ENCODE measurements around the gene RPL41.

DNA sequence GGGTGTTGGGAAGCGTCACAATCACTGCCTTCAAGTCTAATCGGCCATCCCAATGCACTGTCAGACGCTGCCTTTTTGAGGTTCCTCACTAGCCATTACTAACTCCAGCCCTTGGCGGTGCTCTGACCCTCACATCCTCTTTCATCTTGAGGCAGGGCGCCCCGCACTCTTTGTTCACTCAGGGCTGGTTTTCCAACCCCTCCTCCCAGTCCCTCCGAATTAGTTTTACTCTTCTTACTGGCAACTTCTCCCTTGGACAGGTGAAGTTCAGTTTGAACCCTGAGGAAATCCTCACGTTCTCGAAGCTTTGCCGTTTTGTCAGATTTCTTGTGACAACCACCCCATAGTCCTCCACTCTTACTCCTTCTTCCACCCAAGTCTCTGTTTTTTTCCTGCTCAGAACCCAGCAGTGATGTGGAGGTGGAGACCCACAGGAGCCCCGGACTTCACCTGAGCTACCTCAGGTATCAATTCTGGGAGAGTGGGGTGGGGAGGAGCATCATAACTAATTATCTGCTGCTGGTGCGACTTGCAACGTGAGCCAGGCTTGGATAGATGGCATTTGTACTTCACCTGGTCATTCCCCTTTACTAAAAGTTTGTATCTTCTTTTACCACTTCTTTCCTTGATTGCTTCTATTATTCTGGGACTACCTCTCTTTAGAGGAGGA, 2.4 kb downstream of the RPL41 start:
- TF ChIP-seq SNRNP70 (optimal IDR thresholded peaks at IDR 0.05; ENCODE audit: low read depth, low read length): no peak
- TF ChIP-seq MAFG (tag; conservative IDR thresholded peaks at IDR 0.05): no peak
- no peak for TF ChIP-seq PPARD (CRISPR knock-in tag; IDR thresholded peaks at IDR 0.05)
- no peak for TF ChIP-seq YY1 (IDR thresholded peaks at IDR 0.05; ENCODE audit: borderline replicate concordance in 1 of 3, control insufficient read depth in 1 of 3, extremely low read depth in 1 of 3, insufficient read depth in 3 of 3, insufficient read length in 1 of 3, insufficient replicate concordance in 2 of 3, low read depth in 1 of 3, low read length in 2 of 3)
- no peak for TF ChIP-seq POLR2A (conservative IDR thresholded peaks at IDR 0.05)
- no peak for TF ChIP-seq EP300 (IDR thresholded peaks at IDR 0.05; ENCODE audit: low read length)
- no peak for TF ChIP-seq POLR2AphosphoS5 (IDR thresholded peaks at IDR 0.05; ENCODE audit: control insufficient read depth, insufficient read depth, low read depth, low read length)
- TF ChIP-seq TEAD4 (IDR thresholded peaks at IDR 0.05; ENCODE audit: low read length): no peak
- no peak for TF ChIP-seq TEAD4 (CRISPR knock-in tag; IDR thresholded peaks at IDR 0.05; ENCODE audit: borderline replicate concordance)
- TF ChIP-seq, protein P1, sequence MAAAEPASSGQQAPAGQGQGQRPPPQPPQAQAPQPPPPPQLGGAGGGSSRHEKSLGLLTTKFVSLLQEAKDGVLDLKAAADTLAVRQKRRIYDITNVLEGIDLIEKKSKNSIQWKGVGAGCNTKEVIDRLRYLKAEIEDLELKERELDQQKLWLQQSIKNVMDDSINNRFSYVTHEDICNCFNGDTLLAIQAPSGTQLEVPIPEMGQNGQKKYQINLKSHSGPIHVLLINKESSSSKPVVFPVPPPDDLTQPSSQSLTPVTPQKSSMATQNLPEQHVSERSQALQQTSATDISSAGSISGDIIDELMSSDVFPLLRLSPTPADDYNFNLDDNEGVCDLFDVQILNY (CRISPR knock-in tag; IDR thresholded peaks at IDR 0.05): no peak
- TF ChIP-seq, protein P2, sequence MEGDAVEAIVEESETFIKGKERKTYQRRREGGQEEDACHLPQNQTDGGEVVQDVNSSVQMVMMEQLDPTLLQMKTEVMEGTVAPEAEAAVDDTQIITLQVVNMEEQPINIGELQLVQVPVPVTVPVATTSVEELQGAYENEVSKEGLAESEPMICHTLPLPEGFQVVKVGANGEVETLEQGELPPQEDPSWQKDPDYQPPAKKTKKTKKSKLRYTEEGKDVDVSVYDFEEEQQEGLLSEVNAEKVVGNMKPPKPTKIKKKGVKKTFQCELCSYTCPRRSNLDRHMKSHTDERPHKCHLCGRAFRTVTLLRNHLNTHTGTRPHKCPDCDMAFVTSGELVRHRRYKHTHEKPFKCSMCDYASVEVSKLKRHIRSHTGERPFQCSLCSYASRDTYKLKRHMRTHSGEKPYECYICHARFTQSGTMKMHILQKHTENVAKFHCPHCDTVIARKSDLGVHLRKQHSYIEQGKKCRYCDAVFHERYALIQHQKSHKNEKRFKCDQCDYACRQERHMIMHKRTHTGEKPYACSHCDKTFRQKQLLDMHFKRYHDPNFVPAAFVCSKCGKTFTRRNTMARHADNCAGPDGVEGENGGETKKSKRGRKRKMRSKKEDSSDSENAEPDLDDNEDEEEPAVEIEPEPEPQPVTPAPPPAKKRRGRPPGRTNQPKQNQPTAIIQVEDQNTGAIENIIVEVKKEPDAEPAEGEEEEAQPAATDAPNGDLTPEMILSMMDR (IDR thresholded peaks at IDR 0.05 in 2 of 3, conservative IDR thresholded peaks at IDR 0.05 in 1 of 3; ENCODE audit: insufficient read depth in 2 of 3, low read depth in 1 of 3, low read length in 3 of 3): no peak
- TF ChIP-seq ZZZ3 (IDR thresholded peaks at IDR 0.05): no peak

Measured in K562 (cell line).